K562 (cell line): ENCODE data around the gene COMMD4. TPM values are rescaled to one million over a fixed set of nuclear protein-coding genes. Genes with fewer than 3 reads are reported as not detected.

Experiments
- BCOR ChIP-seq: fragments of 450-650 bp; IDR thresholded peaks from 2 replicates; pipeline ENCODE4 v1.6.1; 2016
- BRCA1 ChIP-seq, 2 experiments: fragments of 450-650 bp in 1 of 2; sonication (generic) in 1 of 2; formaldehyde crosslinking in 1 of 2; IDR thresholded peaks; 2 replicates each; pipeline versions ENCODE4 v1.5.0 to v1.6.1; 2017 to 2020; ENCODE audit warnings: mild to moderate bottlenecking in 1 of 2, missing genetic modification reagents in 1 of 2
- EGR1 ChIP-seq: fragments of 450-650 bp; conservative IDR thresholded peaks from 2 replicates; pipeline ENCODE4 v1.6.1; 2017; ENCODE audit warnings: mild to moderate bottlenecking
- FOXM1 ChIP-seq, 2 experiments: fragments of 450-650 bp in 1 of 2; sonication (generic) in 1 of 2; formaldehyde crosslinking in 1 of 2; IDR thresholded peaks; 2 replicates each; pipeline versions ENCODE4 v1.6.1 to v1.9.0; 2017 to 2022; ENCODE audit warnings: low read depth in 2 of 2, mild to moderate bottlenecking in 2 of 2, missing genetic modification reagents in 1 of 2, moderate library complexity in 1 of 2
- GATAD2B ChIP-seq: fragments of 450-650 bp; IDR thresholded peaks from 2 replicates; pipeline ENCODE4 v1.6.1; 2017; ENCODE audit warnings: mild to moderate bottlenecking, borderline replicate concordance
- HDAC2 ChIP-seq: fragments of 450-650 bp; IDR thresholded peaks from 2 replicates; pipeline ENCODE4 v1.6.1; 2016; ENCODE audit warnings: mild to moderate bottlenecking
- KDM5B ChIP-seq: fragments of 200-600 bp; sonication (generic); IDR thresholded peaks from 2 replicates; pipeline ENCODE4 v1.6.1; 2012; ENCODE audit warnings: low read depth, mild to moderate bottlenecking, moderate library complexity, low read length, control low read depth, inconsistent platforms; ENCODE audit not compliant: insufficient replicate concordance
- MNT ChIP-seq, 2 experiments: fragments of 450-650 bp; conservative IDR thresholded peaks; 2 replicates each; pipeline ENCODE4 v1.6.1; 2017; ENCODE audit warnings: mild to moderate bottlenecking in 2 of 2, moderate library complexity in 2 of 2
- MYC ChIP-seq, 2 experiments: fragments of 250-450 bp in 1 of 2; sonication (Bioruptor Pico) in 1 of 2; IDR thresholded peaks; 2 replicates each; pipeline versions ENCODE4 v1.5.1 to v1.6.1; 2012 to 2021; ENCODE audit warnings: low read depth in 2 of 2, borderline replicate concordance in 1 of 2, improper control_type of control experiment in 1 of 2, low read length in 1 of 2, mild to moderate bottlenecking in 1 of 2, moderate library complexity in 1 of 2
- NCOA6 ChIP-seq: fragments of 450-650 bp; IDR thresholded peaks from 2 replicates; pipeline ENCODE4 v1.6.1; 2017; ENCODE audit warnings: mild to moderate bottlenecking
- NR2C2 ChIP-seq, 2 experiments: fragments of 200-800 bp in 1 of 2; sonication (Bioruptor generic) in 1 of 2; sonication (generic) in 1 of 2; formaldehyde crosslinking in 1 of 2; IDR thresholded peaks; 2 replicates each; pipeline versions ENCODE4 v1.6.1 to v1.8.0; 2016 to 2022; ENCODE audit warnings: mild to moderate bottlenecking in 1 of 2, missing compliant biosample characterization in 1 of 2, missing genetic modification characterization in 1 of 2, missing genetic modification reagents in 1 of 2
- OTX1 ChIP-seq: fragments of 450-650 bp; formaldehyde crosslinking; IDR thresholded peaks from 2 replicates; pipeline ENCODE4 v1.4.0; 2022; ENCODE audit warnings: mild to moderate bottlenecking
- PHF20 ChIP-seq: fragments of 450-650 bp; IDR thresholded peaks from 2 replicates; pipeline ENCODE4 v1.6.1; 2018; ENCODE audit not compliant: partially characterized antibody
- RB1 ChIP-seq: fragments of 450-650 bp; IDR thresholded peaks from 2 replicates; pipeline ENCODE4 v1.6.1; 2017; ENCODE audit warnings: low read depth, mild to moderate bottlenecking
- YY1 ChIP-seq, 3 experiments: IDR thresholded peaks; 2 replicates each; pipeline ENCODE4 v1.6.1; 2011; ENCODE audit warnings: low read length in 2 of 3, mild to moderate bottlenecking in 2 of 3, moderate library complexity in 2 of 3, borderline replicate concordance in 1 of 3, control low read depth in 1 of 3, low read depth in 1 of 3; ENCODE audit not compliant: insufficient read depth in 3 of 3, insufficient replicate concordance in 2 of 3, control insufficient read depth in 1 of 3, insufficient read length in 1 of 3; ENCODE audit errors: extremely low read depth in 1 of 3
- ZHX1 ChIP-seq: fragments of 150-350 bp; conservative IDR thresholded peaks from 2 replicates; pipeline ENCODE4 v1.6.1; 2014; ENCODE audit warnings: low read length
- ZNF143 ChIP-seq: sonication (generic); formaldehyde crosslinking; IDR thresholded peaks from 2 replicates; pipeline ENCODE4 v1.9.0; 2022; ENCODE audit warnings: mild to moderate bottlenecking, missing genetic modification reagents
- ZNF165 ChIP-seq: fragments of 250-450 bp; sonication (Bioruptor Pico); IDR thresholded peaks from 2 replicates; pipeline ENCODE4 v1.4.0; 2020; ENCODE audit warnings: borderline replicate concordance
- polyA plus RNA-seq, 8 experiments: library from polyadenylated mRNA; depleted of rRNA in 4 of 8; stranded (reverse) in 5 of 8; unstranded in 3 of 8; fragments of >200 nt; fragmentation: Nextera tagmentation in 2 of 8; fragmentation: Illumina TruSeq in 1 of 8; extraction: Ambion mirVana in 2 of 8; extraction: Trizol in 1 of 8; gene quantifications; 2 replicates each; pipeline versions ENCODE4 v1.2.1 to v1.2.3, GENCODE V29; 2011 to 2014; ENCODE audit warnings: inconsistent platforms in 1 of 8, missing spikeins in 1 of 8
- total RNA-seq, 7 experiments: library from RNA; depleted of rRNA in 6 of 7; stranded (reverse); fragments of >200 nt in 6 of 7; fragmentation: Illumina TruSeq in 2 of 7; extraction: Trizol in 2 of 7; gene quantifications; 2 replicates each; pipeline versions ENCODE4 v1.2.1 to v1.2.3, GENCODE V29; 2011 to 2021; ENCODE audit warnings: low replicate concordance in 1 of 7

Gene COMMD4
- total and polyA plus RNA-seq, 9 of the 15 experiments (the other 6 are each of a cell fraction or from before 2014, with no cell fraction given) = 20.4 to 140 (median 63.9) TPM

- TF ChIP-seq YY1 (IDR thresholded peaks at IDR 0.05; ENCODE audit: borderline replicate concordance in 1 of 3, control insufficient read depth in 1 of 3, extremely low read depth in 1 of 3, insufficient read depth in 3 of 3, insufficient read length in 1 of 3, insufficient replicate concordance in 2 of 3, low read depth in 1 of 3, low read length in 2 of 3) = peak in 1 of 3 experiments; percentile 23
- TF ChIP-seq NCOA6 = peak; percentile 45; the same call in 1 of the 2 replicates
- TF ChIP-seq FOXM1 (IDR thresholded peaks at IDR 0.05; ENCODE audit: low read depth) = peak; percentile 69; the same call in 1 of the 2 replicates
- 0 out of 2 replicates have a peak, but pooled peaks have one; percentile 38 for TF ChIP-seq FOXM1 (CRISPR knock-in tag; IDR thresholded peaks at IDR 0.05; ENCODE audit: low read depth)
- 0 out of 2 replicates have a peak, but pooled peaks have one; percentile 21 for TF ChIP-seq OTX1 (CRISPR knock-in tag)
- TF ChIP-seq KDM5B = peak; percentile 24
- TF ChIP-seq GATAD2B = peak; percentile 49; the same call in 1 of the 2 replicates
- peak in 1 of 2 experiments; percentile 53; a peak in 1 of 4 replicates for TF ChIP-seq MNT (conservative IDR thresholded peaks at IDR 0.05)
- 0 out of 2 replicates have a peak, but pooled peaks have one; percentile 47 for TF ChIP-seq ZHX1
- peak; percentile 39; the same call in 1 of the 2 replicates for TF ChIP-seq RB1
- 0 out of 2 replicates have a peak, but pooled peaks have one; percentile 17 for TF ChIP-seq NR2C2 (CRISPR knock-in tag; IDR thresholded peaks at IDR 0.05)
- no peak for TF ChIP-seq NR2C2 (tag; IDR thresholded peaks at IDR 0.05)
- TF ChIP-seq BRCA1 (IDR thresholded peaks at IDR 0.05) = no peak
- 0 out of 2 replicates have a peak, but pooled peaks have one; percentile 77 for TF ChIP-seq BRCA1 (CRISPR knock-in tag; IDR thresholded peaks at IDR 0.05)
- TF ChIP-seq PHF20 = peak; percentile 34
- no peak for TF ChIP-seq ZNF165 (CRISPR knock-in tag)
- peak; percentile 61 for TF ChIP-seq EGR1
- TF ChIP-seq ZNF143 (CRISPR knock-in tag) = peak; percentile 71
- TF ChIP-seq HDAC2 = 0 out of 2 replicates have a peak, but pooled peaks have one; percentile 49
- TF ChIP-seq BCOR = peak; percentile 59; the same call in 1 of the 2 replicates
- no peak for TF ChIP-seq MYC (IDR thresholded peaks at IDR 0.05; ENCODE audit: low read depth, low read length)
- TF ChIP-seq MYC (CRISPR knock-in tag; IDR thresholded peaks at IDR 0.05; ENCODE audit: borderline replicate concordance, low read depth) = 0 out of 2 replicates have a peak, but pooled peaks have one; percentile 37
Observed at GRCh38 chr15:75347222-75348033, 11.6 kb downstream of the COMMD4 start (continued).
